A549 (cell line): ENCODE measurements around the gene ANKS1B.

ENCODE experiments used
- EP300 ChIP-seq, 2 experiments: fragments of >200 bp; sonication (Bioruptor Twin); formaldehyde crosslinking; IDR thresholded peaks; 2 replicates in 1 of 2; 3 replicates in 1 of 2; pipeline ENCODE4 v1.6.1; 2016 to 2017
- JUNB ChIP-seq: fragments of >200 bp; sonication (Bioruptor Twin); formaldehyde crosslinking; IDR thresholded peaks from 2 replicates; pipeline ENCODE4 v1.6.1; 2016
- NR3C1 ChIP-seq: fragments of >200 bp; sonication (Bioruptor Twin); formaldehyde crosslinking; IDR thresholded peaks from 3 replicates; pipeline ENCODE4 v1.6.1; 2017
- POLR2A ChIP-seq: IDR thresholded peaks from 2 replicates; pipeline ENCODE4 v1.6.1; 2012; ENCODE audit warnings: mild to moderate bottlenecking, low read length
- USF2 ChIP-seq: fragments of 450-650 bp; IDR thresholded peaks from 2 replicates; pipeline ENCODE4 v1.6.1; 2014; ENCODE audit warnings: antibody characterized with exemption
- TF ChIP-seq, protein P1 (sequence below): fragments of 150-350 bp; IDR thresholded peaks from 2 replicates; pipeline ENCODE4 v1.6.1; 2014; ENCODE audit warnings: low read depth, mild to moderate bottlenecking, low read length

GRCh38 chr12:98740751-98741150 lies 1244.0 kb downstream of the ANKS1B start:
- TF ChIP-seq USF2 (no peak), NR3C1 (no peak), EP300 (IDR thresholded peaks at IDR 0.05) (no peak), POLR2A (no peak), JUNB (no peak)
- TF ChIP-seq, protein P1, sequence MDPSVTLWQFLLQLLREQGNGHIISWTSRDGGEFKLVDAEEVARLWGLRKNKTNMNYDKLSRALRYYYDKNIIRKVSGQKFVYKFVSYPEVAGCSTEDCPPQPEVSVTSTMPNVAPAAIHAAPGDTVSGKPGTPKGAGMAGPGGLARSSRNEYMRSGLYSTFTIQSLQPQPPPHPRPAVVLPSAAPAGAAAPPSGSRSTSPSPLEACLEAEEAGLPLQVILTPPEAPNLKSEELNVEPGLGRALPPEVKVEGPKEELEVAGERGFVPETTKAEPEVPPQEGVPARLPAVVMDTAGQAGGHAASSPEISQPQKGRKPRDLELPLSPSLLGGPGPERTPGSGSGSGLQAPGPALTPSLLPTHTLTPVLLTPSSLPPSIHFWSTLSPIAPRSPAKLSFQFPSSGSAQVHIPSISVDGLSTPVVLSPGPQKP, result no peak
